Calu3 (cell line): ENCODE data around the gene GASK1A. TPM values are rescaled to one million over a fixed set of nuclear protein-coding genes. Genes with fewer than 3 reads are reported as not detected.

Experiments used
- BruUV-seq: library from RNA; stranded (reverse); fragments of 400-500 nt; replicated peaks from 2 replicates; lab custom pipeline; 2021; lab: Mats Ljungman, UMichigan
- CTCF ChIA-PET: fragments of 300-600 bp; sonication (Branson Sonifier 250); formaldehyde crosslinking; loops from one replicate; lab custom pipeline; 2022; ENCODE audit warnings: antibody characterized with exemption; lab: Charles Lee
- DNase-seq: peaks from one replicate; pipeline ENCODE4 v3.0.0; 2022
- H3K27ac Mint-ChIP-seq: one replicate; pipeline ENCODE4 v1.8.0; 2022; ENCODE audit warnings: mixed read lengths; ENCODE audit not compliant: unreplicated experiment
- H3K27me3 Mint-ChIP-seq: one replicate; pipeline ENCODE4 v1.8.0; 2022; ENCODE audit warnings: mixed read lengths; ENCODE audit not compliant: unreplicated experiment
- H3K36me3 Mint-ChIP-seq: one replicate; pipeline ENCODE4 v1.8.0; 2022; ENCODE audit warnings: mild to moderate bottlenecking, moderate library complexity, mixed read lengths; ENCODE audit not compliant: insufficient read depth, unreplicated experiment
- H3K4me1 Mint-ChIP-seq: one replicate; pipeline ENCODE4 v1.8.0; 2022; ENCODE audit warnings: mild to moderate bottlenecking, low read depth, mixed read lengths; ENCODE audit not compliant: unreplicated experiment
- H3K4me3 Mint-ChIP-seq: one replicate; pipeline ENCODE4 v1.8.0; 2022; ENCODE audit warnings: mild to moderate bottlenecking, low read depth, moderate library complexity, mixed read lengths; ENCODE audit not compliant: unreplicated experiment
- H3K9me3 Mint-ChIP-seq: one replicate; pipeline ENCODE4 v1.8.0; 2022; ENCODE audit warnings: low read depth, mixed read lengths; ENCODE audit not compliant: unreplicated experiment
- intact Hi-C: fragments of 100-400 bp; cut with micrococcal nuclease; formaldehyde crosslinking; loops from one replicate; pipeline ENCODE4 v1.10.0; 2022; ENCODE audit not compliant: unreplicated experiment
- total RNA-seq: library from RNA; stranded (reverse); gene quantifications from 2 replicates; pipeline ENCODE4 v1.2.3, GENCODE V29; 2022
- TF ChIP-seq, protein P1 (sequence below): fragments of 200-600 bp; IDR thresholded peaks from one replicate; pipeline ENCODE4 v1.8.0; 2022; ENCODE audit warnings: antibody characterized with exemption; ENCODE audit not compliant: unreplicated experiment

Gene GASK1A
- total RNA-seq, 1 experiment from 2014 or later = 2.3 TPM

DNA sequence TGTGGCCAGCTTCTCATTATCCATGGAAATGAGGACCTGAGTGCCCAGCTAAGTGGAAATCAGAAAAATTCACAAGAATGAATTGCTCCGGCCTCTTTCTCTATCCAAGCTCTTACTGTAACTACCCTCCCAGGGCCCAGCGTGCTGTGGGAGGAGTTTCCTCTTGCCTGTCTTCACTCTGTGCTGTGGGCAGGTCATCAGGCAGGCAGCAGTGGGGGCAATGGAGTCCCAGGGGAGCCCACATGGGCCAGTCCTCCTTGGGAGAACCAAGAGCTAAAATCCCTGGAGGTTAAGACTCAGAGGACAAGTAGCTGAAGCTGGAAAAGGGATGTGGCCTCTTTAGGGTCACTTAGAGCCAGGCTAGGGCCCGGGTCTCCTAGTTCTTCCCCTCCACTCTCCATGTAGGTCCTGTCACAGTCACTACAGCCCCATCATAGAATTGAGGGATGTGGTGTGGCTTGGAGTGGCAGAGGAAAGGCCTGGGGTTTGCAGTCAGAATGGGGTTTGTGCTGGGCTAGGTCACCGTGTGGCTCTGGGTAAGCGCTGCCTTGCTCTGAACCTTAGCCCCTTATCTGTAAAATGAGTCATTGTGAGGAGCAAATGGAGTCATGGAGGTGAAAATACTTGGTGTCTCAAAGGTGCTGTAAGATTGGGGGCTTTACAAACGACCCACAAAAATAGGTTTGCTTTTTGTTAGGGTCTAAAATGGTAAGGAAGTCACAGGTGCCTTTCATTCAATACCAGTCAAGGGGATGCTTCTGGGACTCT is 3.7 kb downstream of the GASK1A start:
- BruUV-seq = no TSS peak
- Mint-ChIP-seq H3K27me3 (peaks cover 72% of the 10 kb centered on the region), H3K4me1 (no peaks in the 10 kb centered on the region), H3K27ac (no peak overlapping the region), H3K36me3 (no peaks in the 10 kb centered on the region), H3K9me3 (no peaks in the 10 kb centered on the region), H3K4me3 (no peak overlapping the region)
- CTCF ChIA-PET = no interaction called here
- TF ChIP-seq, protein P1, sequence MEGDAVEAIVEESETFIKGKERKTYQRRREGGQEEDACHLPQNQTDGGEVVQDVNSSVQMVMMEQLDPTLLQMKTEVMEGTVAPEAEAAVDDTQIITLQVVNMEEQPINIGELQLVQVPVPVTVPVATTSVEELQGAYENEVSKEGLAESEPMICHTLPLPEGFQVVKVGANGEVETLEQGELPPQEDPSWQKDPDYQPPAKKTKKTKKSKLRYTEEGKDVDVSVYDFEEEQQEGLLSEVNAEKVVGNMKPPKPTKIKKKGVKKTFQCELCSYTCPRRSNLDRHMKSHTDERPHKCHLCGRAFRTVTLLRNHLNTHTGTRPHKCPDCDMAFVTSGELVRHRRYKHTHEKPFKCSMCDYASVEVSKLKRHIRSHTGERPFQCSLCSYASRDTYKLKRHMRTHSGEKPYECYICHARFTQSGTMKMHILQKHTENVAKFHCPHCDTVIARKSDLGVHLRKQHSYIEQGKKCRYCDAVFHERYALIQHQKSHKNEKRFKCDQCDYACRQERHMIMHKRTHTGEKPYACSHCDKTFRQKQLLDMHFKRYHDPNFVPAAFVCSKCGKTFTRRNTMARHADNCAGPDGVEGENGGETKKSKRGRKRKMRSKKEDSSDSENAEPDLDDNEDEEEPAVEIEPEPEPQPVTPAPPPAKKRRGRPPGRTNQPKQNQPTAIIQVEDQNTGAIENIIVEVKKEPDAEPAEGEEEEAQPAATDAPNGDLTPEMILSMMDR = no peak
- DNase-seq = no peak
- intact Hi-C loops = no loop called here

DNA sequence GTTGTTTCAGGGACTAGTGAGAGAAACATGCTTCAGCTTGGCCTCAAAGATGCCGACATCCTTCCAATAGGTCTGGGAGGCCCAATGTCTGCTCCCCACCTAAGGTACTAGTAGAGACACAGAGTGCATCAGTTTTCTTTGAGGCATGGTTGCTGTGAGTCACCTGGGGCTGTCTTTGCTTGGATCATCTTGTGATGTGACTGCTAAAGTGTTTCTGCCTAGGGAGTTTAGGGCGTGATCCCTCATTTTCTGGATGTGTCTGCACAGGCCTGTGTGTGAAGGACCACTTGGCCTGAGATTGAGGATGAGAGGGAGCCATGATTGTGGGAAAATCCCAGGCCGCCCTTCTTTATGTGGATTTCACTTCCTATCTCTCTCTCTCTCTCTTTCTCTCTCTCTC is 4.8 kb downstream of the GASK1A start:
- CTCF ChIA-PET = interaction anchor here (0.8 kb wide), 1 partner anchor 58 kb away, joined by 4 read pairs; no protein-coding TSS in a partner anchor
- intact Hi-C loops = no loop called here
- DNase-seq = no peak
- Mint-ChIP-seq H3K27ac (no peak overlapping the region), H3K4me1 (no peaks in the 10 kb centered on the region), H3K4me3 (no peak overlapping the region), H3K9me3 (no peaks in the 10 kb centered on the region), H3K27me3 (peaks cover 72% of the 10 kb centered on the region), H3K36me3 (no peaks in the 10 kb centered on the region)
- BruUV-seq = no TSS peak
- TF ChIP-seq, protein P1 = no peak

DNA sequence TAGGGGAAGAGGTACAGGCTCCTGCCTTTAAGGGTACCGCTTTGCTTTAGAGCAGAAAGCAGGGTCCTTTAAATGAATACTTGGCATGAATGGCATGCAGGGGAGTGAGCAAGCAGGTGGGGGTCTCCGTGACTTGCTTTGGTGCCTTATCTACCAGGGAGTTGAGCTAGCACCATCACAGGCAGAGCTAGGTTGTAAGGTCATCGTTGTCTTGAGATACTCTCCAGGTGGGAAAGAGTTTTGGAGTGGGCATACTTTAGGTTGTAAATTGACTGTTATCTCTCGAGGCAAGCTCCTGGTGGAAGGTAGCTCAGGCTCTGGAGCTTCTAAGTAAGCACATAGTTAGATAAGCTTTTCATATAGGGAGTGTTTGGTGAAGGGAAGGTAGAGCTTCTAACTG is 5.6 kb downstream of the GASK1A start:
- Mint-ChIP-seq H3K9me3 (no peaks in the 10 kb centered on the region), H3K36me3 (no peaks in the 10 kb centered on the region), H3K4me1 (no peaks in the 10 kb centered on the region), H3K27ac (no peak overlapping the region), H3K4me3 (no peak overlapping the region), H3K27me3 (peaks cover 77% of the 10 kb centered on the region)
- intact Hi-C loops = no loop called here
- no peak for DNase-seq
- CTCF ChIA-PET = interaction anchor here (0.5 to 0.8 kb wide), 2 partner anchors 58 to 82 kb away, joined by 3 to 4 read pairs; no protein-coding TSS in a partner anchor
- no TSS peak for BruUV-seq
- TF ChIP-seq, protein P1 = no peak

DNA sequence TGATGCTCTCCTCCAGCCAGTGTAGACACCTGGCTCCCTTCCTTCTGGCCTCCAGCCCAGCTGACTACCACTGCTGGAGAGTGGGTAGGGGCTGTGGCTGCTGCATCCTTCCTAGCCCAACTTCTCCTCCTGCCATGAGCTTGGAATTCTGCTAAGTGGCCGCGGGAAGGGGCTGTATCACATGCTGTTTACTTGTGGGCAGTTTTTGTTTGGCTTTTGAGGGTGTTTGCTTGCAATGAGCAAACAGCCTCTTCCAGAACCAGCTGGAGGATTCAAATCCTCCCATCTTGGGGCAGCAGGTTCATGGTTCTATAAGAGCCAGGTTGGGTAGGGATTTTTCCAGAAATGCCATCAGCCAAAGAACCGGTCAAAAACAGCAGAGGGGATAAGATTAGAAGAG is 9.0 kb downstream of the GASK1A start:
- CTCF ChIA-PET = no interaction called here
- no peaks in the 10 kb centered on the region for H3K9me3 Mint-ChIP-seq
- BruUV-seq = no TSS peak

More for the DNA sequence above, 9.0 kb downstream of the GASK1A start:
- DNase-seq = no peak
- intact Hi-C loops = no loop called here
- Mint-ChIP-seq H3K36me3 (no peaks in the 10 kb centered on the region), H3K4me3 (no peak overlapping the region), H3K4me1 (no peaks in the 10 kb centered on the region), H3K27me3 (peaks cover 77% of the 10 kb centered on the region), H3K27ac (no peak overlapping the region)
- TF ChIP-seq, protein P1 = no peak
